GM12878 (cell line): ENCODE data around the gene C1QTNF8. TPM values are rescaled to one million over a fixed set of nuclear protein-coding genes. Genes with fewer than 3 reads are reported as not detected.
A peak's percentile ranks its signal among the peaks of the same experiment; 100 is the strongest.

Source experiments
- ATAC-seq: fragments of 200-7000 bp; cut with Tn5 transposase; 3 replicates; pipeline ENCODE4 v1.9.1; 2020; ENCODE audit warnings: mild to moderate bottlenecking, moderate library complexity
- BruUV-seq: library from RNA; stranded (reverse); fragments of 400-500 nt; replicated peaks from 2 replicates; lab custom pipeline; 2021; lab: Mats Ljungman, UMichigan
- CTCF ChIA-PET: fragments of 300-600 bp; sonication (Branson Sonifier 250); formaldehyde crosslinking; extraction: SDS; loops from one replicate; lab custom pipeline; 2021; ENCODE audit warnings: inconsistent platforms; lab: Yijun Ruan, JAX
- POLR2A ChIA-PET: fragments of 350-600 bp; formaldehyde crosslinking; extraction: SDS; loops from one replicate; lab custom pipeline; 2021; ENCODE audit warnings: inconsistent platforms; lab: Charles Lee
- RAD21 ChIA-PET: fragments of 300-600 bp; sonication (Branson Sonifier 250); formaldehyde crosslinking; loops from one replicate; lab custom pipeline; 2023; ENCODE audit warnings: antibody characterized with exemption; ENCODE audit not compliant: unreplicated experiment; lab: Charles Lee
- SMC1A ChIA-PET: fragments of 300-600 bp; sonication (Branson Sonifier 250); formaldehyde crosslinking; loops from one replicate; lab custom pipeline; 2023; ENCODE audit not compliant: unreplicated experiment, uncharacterized antibody; lab: Charles Lee
- DNase-seq: peaks from one replicate; pipeline ENCODE4 v3.0.0-alpha.2; 2011; ENCODE audit warnings: low read depth, low spot score
- FAIRE-seq: peaks from 3 replicates; lab custom pipeline; 2011; peaks lifted over from hg19 to GRCh38; lab: Jason Lieb, UNC
- H2AFZ ChIP-seq: 2 replicates; pipeline ENCODE4 v1.6.0; 2011; ENCODE audit warnings: low read depth, low read length, control low read depth; ENCODE audit not compliant: control insufficient read depth
- H3K27ac ChIP-seq: 2 replicates; pipeline ENCODE4 v1.5.1; 2011; ENCODE audit warnings: control low read depth; ENCODE audit not compliant: control insufficient read depth, insufficient read depth
- H3K27me3 ChIP-seq, 2 experiments: replicated peaks in 1 of 2; 2 replicates each; pipeline versions ENCODE4 v1.6.0 to v1.6.1; 2011; ENCODE audit warnings: low read length in 1 of 2; ENCODE audit not compliant: control insufficient read depth in 2 of 2, insufficient read depth in 2 of 2
- H3K36me3 ChIP-seq, 2 experiments: 2 replicates each; pipeline ENCODE4 v1.5.1; 2011; ENCODE audit warnings: low read length in 1 of 2; ENCODE audit not compliant: control insufficient read depth in 2 of 2, insufficient read depth in 2 of 2
- H3K4me1 ChIP-seq: 2 replicates; pipeline ENCODE4 v1.6.1; 2011; ENCODE audit warnings: mild to moderate bottlenecking, low read length, moderate library complexity, mixed read lengths; ENCODE audit not compliant: control insufficient read depth, insufficient read depth
- H3K4me2 ChIP-seq: 2 replicates; pipeline ENCODE4 v1.6.0; 2011; ENCODE audit warnings: control low read depth; ENCODE audit not compliant: control insufficient read depth, insufficient read depth
- H3K4me3 ChIP-seq: fragments of 200-600 bp; sonication (generic); 2 replicates; pipeline ENCODE4 v1.5.1; 2016
- H3K79me2 ChIP-seq: 2 replicates; pipeline ENCODE4 v1.6.0; 2011; ENCODE audit warnings: low read length; ENCODE audit not compliant: control insufficient read depth, insufficient read depth
- H3K9ac ChIP-seq: 2 replicates; pipeline ENCODE4 v1.8.0; 2011; ENCODE audit warnings: low read length, control low read depth, mixed read lengths; ENCODE audit not compliant: control insufficient read depth, insufficient read depth
- H3K9me3 ChIP-seq: replicated peaks from 3 replicates; pipeline ENCODE4 v1.5.1; 2011; ENCODE audit warnings: mild to moderate bottlenecking, low read length; ENCODE audit not compliant: control insufficient read depth, insufficient read depth
- H4K20me1 ChIP-seq: 2 replicates; pipeline ENCODE4 v1.6.0; 2011; ENCODE audit not compliant: control insufficient read depth, insufficient read depth
- CTCF ChIP-seq, 3 experiments: IDR thresholded peaks in 2 of 3; conservative IDR thresholded peaks in 1 of 3; 2 replicates each; pipeline ENCODE4 v1.5.1; 2011; ENCODE audit warnings: low read depth in 3 of 3, low read length in 3 of 3, mild to moderate bottlenecking in 3 of 3, control low read depth in 2 of 3, moderate library complexity in 2 of 3, inconsistent platforms in 1 of 3, mixed read lengths in 1 of 3; ENCODE audit not compliant: control insufficient read depth in 2 of 3, insufficient read depth in 1 of 3; ENCODE audit errors: extremely low read depth in 1 of 3
- RAD21 ChIP-seq: IDR thresholded peaks from 2 replicates; pipeline ENCODE4 v1.6.1; 2011; ENCODE audit warnings: mild to moderate bottlenecking, low read depth, low read length, moderate library complexity; ENCODE audit not compliant: insufficient read depth
- RB1 ChIP-seq: fragments of 450-650 bp; formaldehyde crosslinking; IDR thresholded peaks from 2 replicates; pipeline ENCODE4 v1.6.1; 2017; ENCODE audit warnings: mild to moderate bottlenecking, borderline replicate concordance
- SMC3 ChIP-seq: IDR thresholded peaks from 2 replicates; pipeline ENCODE4 v1.6.1; 2011; ENCODE audit warnings: low read length, improper control_type of control experiment, borderline replicate concordance
- ZZZ3 ChIP-seq: IDR thresholded peaks from 2 replicates; pipeline ENCODE4 v1.6.1; 2011; ENCODE audit warnings: low read depth; ENCODE audit not compliant: control insufficient read depth, insufficient read length
- WGBS: methylation state at CpG from one replicate; pipeline ENCODE4 v1.1.6; 2016; ENCODE audit warnings: low lambda C conversion rate; ENCODE audit not compliant: insufficient replicate concordance, insufficient coverage; ENCODE audit errors: missing lambda C conversion rate; 5-methylcytosine and 5-hydroxymethylcytosine counted together
- in situ Hi-C: fragments of 300-500 bp; cut with MboI; formaldehyde crosslinking; loops from 9 replicates; pipeline ENCODE4 v1.14.3; 2018; ENCODE audit warnings: mixed read lengths
- intact Hi-C: fragments of 100-400 bp; cut with micrococcal nuclease; formaldehyde crosslinking; loops from one replicate; pipeline ENCODE4 v1.14.2; 2022; ENCODE audit not compliant: unreplicated experiment
- polyA plus RNA-seq, 11 experiments: library from polyadenylated mRNA; depleted of rRNA in 4 of 11; unstranded in 6 of 11; stranded (reverse) in 5 of 11; fragments of >200 nt; fragmentation: Nextera tagmentation in 4 of 11; fragmentation: Illumina TruSeq in 1 of 11; extraction: Ambion mirVana in 4 of 11; extraction: Trizol in 1 of 11; gene quantifications; 1 replicate in 1 of 11; 2 replicates in 10 of 11; pipeline versions ENCODE4 v1.2.1 to v1.2.3, GENCODE V29; 2011 to 2016; ENCODE audit warnings: inconsistent platforms in 2 of 11, missing spikeins in 2 of 11, low read depth in 1 of 11
- total RNA-seq, 4 experiments: library from RNA; depleted of rRNA in 3 of 4; stranded (reverse); fragments of >200 nt in 3 of 4; fragmentation: Illumina TruSeq in 1 of 4; extraction: Trizol in 1 of 4; gene quantifications; 2 replicates each; pipeline versions ENCODE4 v1.2.1 to v1.2.3, GENCODE V29; 2013 to 2021

C1QTNF8 gene
- total and polyA plus RNA-seq, 10 of the 15 experiments (the other 5 are each of a cell fraction or from before 2014, with no cell fraction given) = not detected

- WGBS = 27% methylated on average over 32 of the region's 33 CpGs
- Histone ChIP-seq H3K36me3 (no peaks in the 10 kb centered on the region), H3K4me2 (no peak overlapping the region), H2AFZ (no peak overlapping the region), H3K27ac (no peak overlapping the region), H3K9me3 (peaks cover 2% of the 10 kb centered on the region; the same call in 1 of the 3 replicates), H3K79me2 (no peaks in the 10 kb centered on the region), H4K20me1 (no peaks in the 10 kb centered on the region), H3K4me1 (no peaks in the 10 kb centered on the region), H3K4me3 (no peak overlapping the region), H3K9ac (no peak overlapping the region), H3K27me3 (no peaks in the 10 kb centered on the region)
- in situ Hi-C loops = no loop called here
- intact Hi-C loops = no loop called here
- ChIA-PET SMC1A (no interaction called here), POLR2A (no interaction called here), CTCF (interaction anchor here (0.8 kb wide), 1 partner anchor 625 kb away, joined by 3 read pairs; no protein-coding TSS in a partner anchor), RAD21 (interaction anchor here (0.7 kb wide), 1 partner anchor 138 kb away, joined by 3 read pairs; no protein-coding TSS in a partner anchor)
- BruUV-seq = no TSS peak
- ATAC-seq = peak; percentile 73
- no peak for DNase-seq
- no peak for FAIRE-seq
- TF ChIP-seq RAD21 (peak; percentile 43), SMC3 (peak; percentile 38; the same call in 1 of the 2 replicates), CTCF (IDR thresholded peaks at IDR 0.05 in 2 of 3, conservative IDR thresholded peaks at IDR 0.05 in 1 of 3; ENCODE audit: control insufficient read depth in 2 of 3, extremely low read depth in 1 of 3, insufficient read depth in 1 of 3, low read depth in 3 of 3, low read length in 3 of 3) (peak; percentile 46 to 56 (median 49)), RB1 (no peak), ZZZ3 (no peak)
These were observed 38.7 kb downstream of the C1QTNF8 start for GRCh38 chr16:1057252-1057932.
